Measurements from ENCODE around the gene RIMS4.
"Not testable (repeated sequence)": the region's sequence is repeated elsewhere in the genome, so short reads cannot be mapped to it uniquely, and the experiment has no call there.

RIMS4 gene

GRCh38 chr20:44829688-44830087 is 19.3 kb upstream of the RIMS4 start:
- DNase-seq = no peak

- DNase-seq = no peak
These were observed 18.3 kb upstream of the RIMS4 start for GRCh38 chr20:44828640-44829039.

GRCh38 chr20:44827401-44827800 is 17.1 kb upstream of the RIMS4 start:
- DNase-seq = no peak

- DNase-seq = not testable (repeated sequence)
These were observed 11.2 kb upstream of the RIMS4 start for GRCh38 chr20:44821576-44821975.

GRCh38 chr20:44819936-44820335 is 9.6 kb upstream of the RIMS4 start:
- no peak for DNase-seq

- no peak for DNase-seq
These were observed 7.0 kb upstream of the RIMS4 start for GRCh38 chr20:44817143-44817910.

- DNase-seq = no peak
These were observed 4.6 kb upstream of the RIMS4 start for GRCh38 chr20:44814937-44815336.

GRCh38 chr20:44811150-44811685 is 872 bp upstream of the RIMS4 start:
- no peak for DNase-seq

- no peak for DNase-seq
These were observed 320 bp downstream of the RIMS4 start for GRCh38 chr20:44810061-44810390.

GRCh38 chr20:44809380-44810060 is 826 bp downstream of the RIMS4 start:
- no peak for DNase-seq

GRCh38 chr20:44807684-44808056 is 2.7 kb downstream of the RIMS4 start:
- no peak for DNase-seq

- no peak for DNase-seq
These were observed 3.2 kb downstream of the RIMS4 start for GRCh38 chr20:44807051-44807683.

- DNase-seq = no peak
These were observed 4.2 kb downstream of the RIMS4 start for GRCh38 chr20:44805979-44806620.

GRCh38 chr20:44805335-44805978 is 4.9 kb downstream of the RIMS4 start:
- DNase-seq = no peak

GRCh38 chr20:44803383-44803941 is 6.9 kb downstream of the RIMS4 start:
- no peak for DNase-seq

- no peak for DNase-seq
These were observed 7.6 kb downstream of the RIMS4 start for GRCh38 chr20:44802702-44803101.

GRCh38 chr20:44800391-44801046 is 9.8 kb downstream of the RIMS4 start:
- DNase-seq = no peak

- no peak for DNase-seq
These were observed 10.7 kb downstream of the RIMS4 start for GRCh38 chr20:44799691-44800090.

GRCh38 chr20:44796758-44797457 is 13.4 kb downstream of the RIMS4 start:
- DNase-seq = no peak

- DNase-seq = no peak
These were observed 14.0 kb downstream of the RIMS4 start for GRCh38 chr20:44796311-44796710.

GRCh38 chr20:44795836-44796235 is 14.5 kb downstream of the RIMS4 start:
- DNase-seq = no peak
